SU-DHL-6 (cell line): ENCODE measurements around the gene TMEM41A.
A peak's percentile ranks its signal among the peaks of the same experiment; 100 is the strongest.

Source experiments
- H2AFZ ChIP-seq: fragments of 200-600 bp; sonication (generic); 2 replicates; pipeline ENCODE4 v1.6.1; 2014; ENCODE audit warnings: low read depth, mild to moderate bottlenecking, moderate library complexity, mixed read lengths, antibody characterized with exemption, low read length; ENCODE audit not compliant: severe bottlenecking
- H3F3A ChIP-seq: fragments of 200-600 bp; shearing (Covaris generic); 2 replicates; pipeline ENCODE4 v1.6.0; 2016; ENCODE audit warnings: antibody characterized with exemption, mild to moderate bottlenecking; ENCODE audit not compliant: insufficient read depth
- H3K27ac ChIP-seq: fragments of 200-600 bp; sonication (generic); 2 replicates; pipeline ENCODE4 v1.5.1; 2016; ENCODE audit warnings: low read depth, mild to moderate bottlenecking, low read length, moderate library complexity, mixed read lengths
- H3K27me3 ChIP-seq: fragments of 200-600 bp; sonication (generic), shearing (Covaris generic); 2 replicates; pipeline ENCODE4 v1.6.0; 2014; ENCODE audit warnings: mild to moderate bottlenecking, low read length
- H3K36me3 ChIP-seq: fragments of 200-600 bp; sonication (generic); 2 replicates; pipeline ENCODE4 v1.6.1; 2014; ENCODE audit warnings: mild to moderate bottlenecking, low read length, mixed read lengths
- H3K4me2 ChIP-seq: fragments of 300-600, 200-600 bp; shearing (Covaris generic), sonication (generic); 2 replicates; pipeline ENCODE4 v1.6.0; 2014; ENCODE audit warnings: low read length, low read depth, mild to moderate bottlenecking; ENCODE audit not compliant: poor library complexity, severe bottlenecking
- H3K4me3 ChIP-seq: fragments of 200-600 bp; sonication (generic); 2 replicates; pipeline ENCODE4 v1.5.1; 2014; ENCODE audit warnings: antibody characterized with exemption, low read length, mild to moderate bottlenecking, mixed read lengths; ENCODE audit not compliant: insufficient read depth, poor library complexity, severe bottlenecking
- H3K79me2 ChIP-seq: fragments of 200-600 bp; sonication (generic); 2 replicates; pipeline ENCODE4 v1.6.1; 2014; ENCODE audit warnings: mild to moderate bottlenecking, low read length, moderate library complexity; ENCODE audit not compliant: insufficient read depth
- H3K9ac ChIP-seq: fragments of 200-600 bp; sonication (generic); 2 replicates; pipeline ENCODE4 v1.7.0; 2014; ENCODE audit warnings: mild to moderate bottlenecking, low read length
- H3K9me2 ChIP-seq: fragments of 200-600 bp; sonication (generic); replicated peaks from 2 replicates; pipeline ENCODE4 v1.6.1; 2014; ENCODE audit warnings: low read length; ENCODE audit not compliant: insufficient read depth
- H3K9me3 ChIP-seq: fragments of 200-600 bp; sonication (generic); 2 replicates; pipeline ENCODE4 v1.6.1; 2014; ENCODE audit warnings: low read length, mixed read lengths; ENCODE audit not compliant: insufficient read depth
- H4K20me1 ChIP-seq: fragments of 200-600 bp; sonication (generic); 2 replicates; pipeline ENCODE4 v1.6.1; 2014; ENCODE audit warnings: low read depth, mild to moderate bottlenecking, antibody characterized with exemption, low read length, moderate library complexity, mixed read lengths
- CTCF ChIP-seq: fragments of 200-600 bp; sonication (generic); IDR thresholded peaks from one replicate; pipeline ENCODE4 v1.5.1; 2017; ENCODE audit warnings: antibody characterized with exemption, mild to moderate bottlenecking, low read length, moderate library complexity; ENCODE audit not compliant: insufficient read depth, poor library complexity, severe bottlenecking
- EZH2phosphoT487 ChIP-seq: fragments of 200-600 bp; sonication (generic), shearing (Covaris generic); conservative IDR thresholded peaks from 2 replicates; pipeline ENCODE4 v1.6.1; 2018; ENCODE audit warnings: mild to moderate bottlenecking, antibody characterized with exemption, low read length, moderate library complexity, mixed read lengths

Gene TMEM41A

GRCh38 chr3:185498503-185499396, at the start of gene TMEM41A:
Gene TMEM41A (minus strand): TSS chr3:185499035. CDS start chr3:185498961, 74 bp downstream.
- Histone ChIP-seq H3K27me3 (no peaks in the 10 kb centered on the region), H3K27ac (peak within 1 kb of the TSS; percentile 61), H3F3A (peaks cover 3% of the 10 kb centered on the region; the same call in 1 of the 2 replicates), H2AFZ (peak within 1 kb of the TSS; percentile 96), H3K79me2 (peaks cover 15% of the 10 kb centered on the region), H3K9me2 (no peaks in the 10 kb centered on the region), H3K9ac (peak within 1 kb of the TSS; percentile 93), H3K4me2 (peak within 1 kb of the TSS; percentile 84), H3K36me3 (no peaks in the 10 kb centered on the region), H3K4me3 (peak within 1 kb of the TSS; percentile 95), H3K9me3 (no peaks in the 10 kb centered on the region), H4K20me1 (no peaks in the 10 kb centered on the region)
- TF ChIP-seq CTCF = no peak
- no peak for TF ChIP-seq EZH2phosphoT487

GRCh38 chr3:185540695-185541094, 41.9 kb upstream of the TMEM41A start:
- no peak overlapping the region for H3K27ac ChIP-seq
- no peaks in the 10 kb centered on the region for H4K20me1 ChIP-seq
- H3K9ac ChIP-seq = no peak overlapping the region
- no peak overlapping the region for H3K4me2 ChIP-seq
- no peaks in the 10 kb centered on the region for H3F3A ChIP-seq
- no peaks in the 10 kb centered on the region for H3K9me2 ChIP-seq
- H3K36me3 ChIP-seq = no peaks in the 10 kb centered on the region
- H3K4me3 ChIP-seq = no peak overlapping the region
- no peaks in the 10 kb centered on the region for H3K27me3 ChIP-seq
- TF ChIP-seq CTCF = no peak
- no peak for TF ChIP-seq EZH2phosphoT487
- no peaks in the 10 kb centered on the region for H3K9me3 ChIP-seq
- H2AFZ ChIP-seq = no peak overlapping the region
- H3K79me2 ChIP-seq = no peaks in the 10 kb centered on the region

GRCh38 chr3:185539934-185540333, 41.1 kb upstream of the TMEM41A start:
- no peaks in the 10 kb centered on the region for H3K79me2 ChIP-seq
- H3K9ac ChIP-seq = no peak overlapping the region
- H3K4me2 ChIP-seq = no peak overlapping the region
- H3K27me3 ChIP-seq = no peaks in the 10 kb centered on the region
- no peaks in the 10 kb centered on the region for H3K9me2 ChIP-seq
- no peak overlapping the region for H2AFZ ChIP-seq
- H3K4me3 ChIP-seq = no peak overlapping the region
- TF ChIP-seq EZH2phosphoT487 (no peak), CTCF (no peak)
- no peaks in the 10 kb centered on the region for H3K36me3 ChIP-seq
- no peaks in the 10 kb centered on the region for H3K9me3 ChIP-seq
- no peaks in the 10 kb centered on the region for H3F3A ChIP-seq
- H4K20me1 ChIP-seq = no peaks in the 10 kb centered on the region
- H3K27ac ChIP-seq = no peak overlapping the region
